ENCODE data around the gene CCND3. TPM values are rescaled to one million over a fixed set of nuclear protein-coding genes. Genes with fewer than 3 reads are reported as not detected.
"Not testable (repeated sequence)": the region's sequence is repeated elsewhere in the genome, so short reads cannot be mapped to it uniquely, and the experiment has no call there.

CCND3 gene
- total RNA-seq, 2 donors from 2014 or later: 382 to 466 TPM

- no peaks in the 10 kb centered on the region for H3K36me3 Mint-ChIP-seq
- H3K4me3 Mint-ChIP-seq: no peak overlapping the region
- no peaks in the 10 kb centered on the region for H3K27me3 Mint-ChIP-seq
- H3K4me1 Mint-ChIP-seq (ENCODE audit: low read depth in 2 of 2): peaks cover 47 to 58% of the 10 kb centered on the region in 2 donors
- H3K9me3 Mint-ChIP-seq: no peaks in the 10 kb centered on the region
- peak overlapping the region; percentile 0 to 33 for H3K27ac Mint-ChIP-seq
- peak; percentile 19 to 30 for ATAC-seq
- DNase-seq (ENCODE audit: low spot score): no peak
Measured at GRCh38 chr6:41964201-41964887, 22.7 kb upstream of the CCND3 start.

- H3K4me1 Mint-ChIP-seq (ENCODE audit: low read depth in 2 of 2): peaks cover 54 to 67% of the 10 kb centered on the region in 2 donors
- peaks cover 6% of the 10 kb centered on the region for H3K36me3 Mint-ChIP-seq
- peak overlapping the region; percentile 0 to 33 for H3K27ac Mint-ChIP-seq
- no peak for DNase-seq (ENCODE audit: low spot score)
- no peaks in the 10 kb centered on the region for H3K27me3 Mint-ChIP-seq
- no peaks in the 10 kb centered on the region for H3K9me3 Mint-ChIP-seq
- peak overlapping the region; percentile 42 for H3K4me3 Mint-ChIP-seq
- no peak for ATAC-seq
Measured at GRCh38 chr6:41963371-41963770, 21.8 kb upstream of the CCND3 start.

- Mint-ChIP-seq H3K36me3 (peaks cover 6% of the 10 kb centered on the region), H3K9me3 (no peaks in the 10 kb centered on the region), H3K4me3 (peak overlapping the region; percentile 82), H3K27ac (peak overlapping the region; percentile 90 to 94), H3K4me1 (ENCODE audit: low read depth in 2 of 2) (peaks cover 48 to 75% of the 10 kb centered on the region in 2 donors), H3K27me3 (no peaks in the 10 kb centered on the region)
- DNase-seq (ENCODE audit: low spot score) (no peak), ATAC-seq (no peak)
Measured at GRCh38 chr6:41960028-41960427, 18.4 kb upstream of the CCND3 start.

- no peaks in the 10 kb centered on the region for H3K27me3 Mint-ChIP-seq
- H3K9me3 Mint-ChIP-seq: no peaks in the 10 kb centered on the region
- H3K4me3 Mint-ChIP-seq: peak overlapping the region; percentile 76
- H3K36me3 Mint-ChIP-seq: peaks cover 6% of the 10 kb centered on the region
- H3K4me1 Mint-ChIP-seq (ENCODE audit: low read depth in 2 of 2): peaks cover 47 to 71% of the 10 kb centered on the region in 2 donors
- peak overlapping the region; percentile 90 to 94 for H3K27ac Mint-ChIP-seq
- no peak for DNase-seq (ENCODE audit: low spot score)
- ATAC-seq: peak; percentile 67 to 75
Measured at GRCh38 chr6:41958022-41958856, 16.6 kb upstream of the CCND3 start.

GRCh38 chr6:41957117-41957516 lies 15.5 kb upstream of the CCND3 start:
- Mint-ChIP-seq H3K27me3 (no peaks in the 10 kb centered on the region), H3K9me3 (no peaks in the 10 kb centered on the region), H3K4me1 (ENCODE audit: low read depth in 2 of 2) (peaks cover 46 to 76% of the 10 kb centered on the region in 2 donors), H3K27ac (peak overlapping the region; percentile 90 to 94), H3K36me3 (peaks cover 6% of the 10 kb centered on the region), H3K4me3 (no peak overlapping the region)
- no peak for DNase-seq (ENCODE audit: low spot score)
- no peak for ATAC-seq

GRCh38 chr6:41955412-41955811 lies 13.8 kb upstream of the CCND3 start:
- Mint-ChIP-seq H3K4me3 (no peak overlapping the region), H3K36me3 (peaks cover 6% of the 10 kb centered on the region), H3K27me3 (no peaks in the 10 kb centered on the region), H3K4me1 (ENCODE audit: low read depth in 2 of 2) (peaks cover 35 to 64% of the 10 kb centered on the region in 2 donors), H3K9me3 (no peaks in the 10 kb centered on the region), H3K27ac (peak overlapping the region; percentile 36 to 71)
- no peak for ATAC-seq
- DNase-seq (ENCODE audit: low spot score): no peak

- ATAC-seq (no peak), DNase-seq (ENCODE audit: low spot score) (no peak)
- H3K4me1 Mint-ChIP-seq (ENCODE audit: low read depth in 2 of 2): peaks cover 35 to 62% of the 10 kb centered on the region in 2 donors
- H3K9me3 Mint-ChIP-seq: no peaks in the 10 kb centered on the region
- H3K4me3 Mint-ChIP-seq: no peak overlapping the region
- H3K27me3 Mint-ChIP-seq: no peaks in the 10 kb centered on the region
- peak overlapping the region; percentile 36 to 71 for H3K27ac Mint-ChIP-seq
- peaks cover 6% of the 10 kb centered on the region for H3K36me3 Mint-ChIP-seq
Measured at GRCh38 chr6:41954668-41955067, 13.1 kb upstream of the CCND3 start.

GRCh38 chr6:41947581-41948220 lies 6.1 kb upstream of the CCND3 start:
- H3K27me3 Mint-ChIP-seq: no peaks in the 10 kb centered on the region
- H3K9me3 Mint-ChIP-seq: no peaks in the 10 kb centered on the region
- no peaks in the 10 kb centered on the region for H3K36me3 Mint-ChIP-seq
- no peak for ATAC-seq
- H3K4me3 Mint-ChIP-seq: no peak overlapping the region
- no peak for DNase-seq (ENCODE audit: low spot score)
- H3K27ac Mint-ChIP-seq: peak overlapping the region; percentile 36 to 76
- peaks cover 23 to 26% of the 10 kb centered on the region in 2 donors for H3K4me1 Mint-ChIP-seq (ENCODE audit: low read depth in 2 of 2)

- ATAC-seq: no peak
- Mint-ChIP-seq H3K36me3 (peaks cover 16% of the 10 kb centered on the region), H3K27ac (peak overlapping the region in 1 of 2 donors; percentile 43), H3K4me1 (ENCODE audit: low read depth in 2 of 2) (peaks cover 41 to 43% of the 10 kb centered on the region in 2 donors), H3K9me3 (no peaks in the 10 kb centered on the region), H3K4me3 (no peak overlapping the region), H3K27me3 (no peaks in the 10 kb centered on the region)
- no peak for DNase-seq (ENCODE audit: low spot score)
Measured at GRCh38 chr6:41943456-41943855, 1.8 kb upstream of the CCND3 start.

- not testable (repeated sequence) for H3K27me3 Mint-ChIP-seq; ATAC-seq; H3K9me3 Mint-ChIP-seq; DNase-seq (ENCODE audit: low spot score)
- H3K27ac Mint-ChIP-seq: peak overlapping the region; percentile 88 to 96
- H3K36me3 Mint-ChIP-seq: peaks cover 16% of the 10 kb centered on the region
- peak overlapping the region; percentile 97 for H3K4me3 Mint-ChIP-seq
- H3K4me1 Mint-ChIP-seq (ENCODE audit: low read depth in 2 of 2): peaks cover 42 to 44% of the 10 kb centered on the region in 2 donors
Measured at GRCh38 chr6:41942882-41943281, 1.3 kb upstream of the CCND3 start.

GRCh38 chr6:41942067-41942851 lies 651 bp upstream of the CCND3 start:
- Mint-ChIP-seq H3K4me1 (ENCODE audit: low read depth in 2 of 2) (peaks cover 42 to 43% of the 10 kb centered on the region in 2 donors), H3K27ac (peak overlapping the region; percentile 88 to 96), H3K9me3 (no peaks in the 10 kb centered on the region), H3K36me3 (peaks cover 16% of the 10 kb centered on the region), H3K4me3 (peak overlapping the region; percentile 97), H3K27me3 (no peaks in the 10 kb centered on the region)
- DNase-seq (ENCODE audit: low spot score) (no peak), ATAC-seq (peak; percentile 2 to 25)

GRCh38 chr6:41940759-41941279 lies 789 bp downstream of the CCND3 start:
- H3K4me1 Mint-ChIP-seq (ENCODE audit: low read depth in 2 of 2): peaks cover 50 to 55% of the 10 kb centered on the region in 2 donors
- no peaks in the 10 kb centered on the region for H3K27me3 Mint-ChIP-seq
- peak overlapping the region; percentile 97 for H3K4me3 Mint-ChIP-seq
- peak; percentile 77 for DNase-seq (ENCODE audit: low spot score)
- peaks cover 21% of the 10 kb centered on the region for H3K36me3 Mint-ChIP-seq
- ATAC-seq: peak; percentile 8 to 21
- peak overlapping the region; percentile 88 to 95 for H3K27ac Mint-ChIP-seq
- no peaks in the 10 kb centered on the region for H3K9me3 Mint-ChIP-seq

Measured in natural killer cell treated with Interleukin-12 subunit alpha and Interleukin-12 subunit beta and Interleukin-15 and Interleukin-18, amount 100 ng/mL, for 72 hours (primary cell).